Stimulated activated CD4-positive, alpha-beta T cell treated with anti-CD3 and anti-CD28 coated beads, TNF-alpha, amount 100 ng/mL, for 24 hours (primary cell): ENCODE measurements around the gene UBE2J2.
A peak's percentile ranks its signal among the peaks of the same experiment; 100 is the strongest.

Experiments used
- DNase-seq, 3 experiments: peaks; one replicate each; pipeline ENCODE4 v3.0.0-alpha.2; 2020; ENCODE audit warnings: low read depth in 3 of 3

UBE2J2 gene

GRCh38 chr1:1226566-1227362 is 46.9 kb downstream of the UBE2J2 start:
- DNase-seq: no peak

DNA sequence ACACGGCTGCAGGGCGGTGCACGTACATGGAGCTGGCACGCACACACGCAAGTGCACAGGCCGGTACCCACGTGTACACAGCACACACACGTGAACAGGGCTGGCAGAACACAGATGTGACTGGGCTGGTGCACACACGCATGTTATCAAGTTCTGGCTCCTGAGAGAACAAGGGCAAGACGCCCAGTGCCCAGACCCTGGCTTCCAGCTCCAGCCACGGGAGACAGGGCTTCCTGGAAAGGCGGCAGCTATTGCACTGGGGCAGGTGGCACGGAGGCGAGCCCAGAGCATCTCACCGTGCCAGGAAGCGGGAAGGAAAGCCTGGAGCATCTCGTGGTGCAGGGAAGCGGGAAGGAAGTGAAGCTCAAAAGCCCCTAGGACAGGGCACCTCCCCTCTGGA is 47.7 kb downstream of the UBE2J2 start:
- no peak for DNase-seq

GRCh38 chr1:1225238-1225845 is 48.3 kb downstream of the UBE2J2 start:
- no peak for DNase-seq

GRCh38 chr1:1223891-1224290 is 49.8 kb downstream of the UBE2J2 start:
- no peak for DNase-seq

GRCh38 chr1:1223321-1223720 is 50.3 kb downstream of the UBE2J2 start:
- DNase-seq: no peak

DNA sequence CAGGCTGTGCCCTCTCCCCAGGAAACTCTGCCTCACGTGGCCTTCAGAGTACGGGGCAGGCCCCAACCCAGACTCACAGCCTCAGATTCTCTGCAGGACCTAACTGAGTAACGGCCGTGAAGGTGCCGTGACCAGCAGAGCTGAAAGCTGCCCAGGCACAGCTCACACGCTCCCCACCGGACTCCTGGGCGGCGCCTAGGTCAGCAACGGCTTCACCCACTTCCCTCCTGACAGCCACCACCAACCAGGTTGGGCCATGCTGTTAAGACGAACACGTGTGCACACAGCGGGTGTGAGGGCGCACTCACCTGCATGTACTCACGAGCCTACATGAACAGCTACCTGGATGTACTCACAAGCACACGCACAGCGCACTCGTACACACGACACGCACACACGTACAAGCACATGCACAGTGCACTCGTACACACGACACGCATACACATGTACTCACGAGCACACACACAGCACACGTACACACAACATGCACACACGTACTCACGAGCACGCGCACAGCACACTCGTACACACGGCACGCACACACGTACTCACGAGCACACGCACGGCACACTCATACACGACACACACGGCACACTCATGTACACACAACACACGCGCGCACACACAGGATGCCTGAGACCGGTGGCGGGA is 51.0 kb downstream of the UBE2J2 start:
- no peak for DNase-seq

GRCh38 chr1:1221887-1222574 is 51.6 kb downstream of the UBE2J2 start:
- no peak for DNase-seq

DNA sequence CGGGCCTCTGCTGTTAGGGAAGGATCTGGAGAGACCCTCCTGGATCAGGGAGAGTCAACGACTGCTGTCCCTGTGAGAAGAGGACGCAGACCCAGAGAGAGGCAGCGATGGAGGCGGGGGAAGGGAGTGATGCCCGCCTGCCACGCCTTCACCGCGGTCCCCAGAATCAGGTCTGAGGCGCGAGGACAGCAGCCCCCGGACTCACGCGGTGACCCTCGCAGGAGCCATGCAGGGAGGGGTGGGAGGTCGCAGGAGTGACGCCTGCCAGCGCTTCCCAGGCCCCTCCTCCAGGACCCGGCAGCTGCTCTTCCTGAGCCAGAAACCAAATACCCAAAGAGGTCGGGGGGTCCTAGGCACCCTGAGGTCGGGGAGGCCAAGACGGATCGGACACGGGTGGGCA is 53.5 kb downstream of the UBE2J2 start:
- DNase-seq: no peak

GRCh38 chr1:1219341-1219740 is 54.3 kb downstream of the UBE2J2 start:
- peak in 1 of 3 experiments; percentile 59 for DNase-seq

DNA sequence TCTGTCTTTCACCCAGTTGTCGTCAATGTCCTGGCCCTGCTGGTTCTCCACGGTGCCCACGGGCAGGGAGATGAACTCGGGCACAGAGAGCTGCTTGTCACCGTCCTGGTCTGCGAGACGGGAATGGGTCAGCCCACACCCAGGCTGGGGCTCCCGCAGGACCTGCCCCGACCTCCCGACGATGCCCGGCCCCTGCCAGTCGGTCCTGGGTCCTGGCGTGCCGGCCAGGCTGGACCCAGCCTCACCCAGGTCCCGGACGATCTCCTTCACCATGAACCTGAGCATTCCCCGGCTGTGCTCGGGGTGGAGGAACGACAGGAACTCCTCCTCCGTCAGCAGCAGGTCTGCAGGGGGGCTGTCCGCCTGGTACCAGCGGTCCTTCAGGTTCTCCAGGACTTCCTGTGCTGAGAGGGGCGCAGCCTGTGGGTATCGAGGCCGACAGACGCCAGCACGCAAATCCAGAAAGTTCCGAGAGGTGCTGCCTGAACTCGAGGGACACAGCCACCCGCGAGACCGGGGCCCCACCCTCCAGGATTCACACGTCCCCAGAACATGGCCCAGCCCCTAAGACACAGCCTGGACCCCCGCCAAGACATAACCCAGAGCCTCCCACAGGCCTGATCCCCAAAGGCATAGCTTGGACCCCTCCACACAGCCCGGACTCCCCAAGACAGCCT is 55.0 kb downstream of the UBE2J2 start:
- no peak for DNase-seq

DNA sequence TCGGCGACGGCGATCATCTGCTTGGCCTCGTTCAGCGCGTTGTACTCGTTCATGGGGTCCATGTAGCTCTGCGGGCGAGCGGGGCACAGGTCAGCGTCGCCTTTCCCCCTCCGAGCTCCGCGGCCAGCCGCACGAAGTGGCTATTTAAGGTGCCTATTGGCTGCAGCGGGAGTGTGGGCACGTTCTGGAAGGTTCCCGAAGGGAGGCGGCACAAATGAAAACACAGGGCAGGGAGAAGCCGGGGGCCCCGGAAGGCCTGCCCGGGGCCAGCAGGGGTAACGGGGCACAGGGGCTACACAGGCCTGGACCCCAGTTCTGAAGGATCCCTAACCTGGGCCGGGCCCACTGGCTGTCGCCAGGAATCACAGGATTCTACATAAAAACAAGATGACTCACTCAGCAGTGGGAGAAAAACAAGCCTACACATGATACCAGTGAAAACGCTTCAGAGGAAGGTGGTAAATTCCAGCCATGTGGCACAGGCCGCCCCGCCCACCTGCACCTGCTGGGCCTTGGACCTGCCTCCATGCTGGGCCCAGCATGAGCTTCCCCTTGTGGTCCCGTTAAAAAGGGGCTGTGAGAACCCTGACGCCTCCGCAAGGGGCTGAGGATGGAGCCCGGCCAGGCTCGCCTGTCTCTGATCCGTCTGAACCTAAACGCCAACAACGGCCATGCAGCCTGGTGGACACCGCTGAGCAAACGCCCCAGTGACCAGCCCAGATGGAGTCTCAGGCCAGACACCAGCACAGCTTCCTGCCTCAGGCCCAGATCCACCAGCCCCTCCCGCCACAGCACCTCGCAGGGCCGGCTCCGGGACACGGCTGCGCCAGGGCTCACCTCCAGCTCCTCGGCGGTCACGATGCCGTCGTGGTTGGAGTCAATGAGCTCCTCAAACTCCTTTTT is 55.8 kb downstream of the UBE2J2 start:
- DNase-seq: peak in 1 of 3 experiments; percentile 66

- no peak for DNase-seq
Observed at GRCh38 chr1:1216770-1217620, 56.7 kb downstream of the UBE2J2 start.

DNA sequence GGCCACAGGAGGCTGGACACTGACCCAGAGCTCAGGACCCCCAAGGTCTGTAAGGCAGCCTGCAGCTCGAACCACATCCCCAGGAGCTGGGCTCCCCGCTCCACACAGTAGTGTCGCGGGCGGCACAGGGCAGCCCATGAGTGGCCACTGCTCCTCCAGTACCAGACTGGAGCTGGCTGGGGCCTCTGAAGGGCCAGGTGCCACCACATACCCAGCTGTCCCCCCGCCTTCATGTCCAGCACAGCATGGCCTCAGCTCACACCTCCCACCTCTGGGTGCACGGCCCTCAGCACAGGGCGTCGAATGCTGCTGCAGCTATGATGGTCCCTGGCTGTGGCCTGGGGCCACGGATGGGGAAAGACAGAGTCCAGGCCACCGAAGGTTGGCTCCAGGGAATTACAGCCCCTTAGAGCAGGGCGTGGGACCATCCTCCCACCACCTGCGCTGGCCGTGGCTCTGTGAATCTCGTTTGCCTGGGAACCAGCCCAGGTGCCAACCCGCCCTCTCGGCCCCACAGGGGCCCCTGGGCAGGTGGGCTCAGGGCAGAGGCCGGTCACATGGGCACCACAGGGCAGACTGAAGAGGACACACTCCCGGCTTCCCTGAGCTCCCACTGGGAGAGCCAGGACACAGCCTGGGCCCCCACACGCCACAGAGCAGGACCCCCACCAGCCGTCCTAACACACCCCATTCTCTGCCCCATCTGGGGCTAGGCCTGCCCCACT is 57.6 kb downstream of the UBE2J2 start:
- DNase-seq: no peak

- no peak for DNase-seq
Observed at GRCh38 chr1:1215080-1215676, 58.5 kb downstream of the UBE2J2 start.

- DNase-seq: peak in 1 of 3 experiments; percentile 68
Observed at GRCh38 chr1:1213345-1214265, 60.0 kb downstream of the UBE2J2 start, which contains the start of gene TNFRSF4. Gene TNFRSF4 (minus strand): TSS chr1:1214153. CDS start chr1:1214127, 26 bp downstream.

DNA sequence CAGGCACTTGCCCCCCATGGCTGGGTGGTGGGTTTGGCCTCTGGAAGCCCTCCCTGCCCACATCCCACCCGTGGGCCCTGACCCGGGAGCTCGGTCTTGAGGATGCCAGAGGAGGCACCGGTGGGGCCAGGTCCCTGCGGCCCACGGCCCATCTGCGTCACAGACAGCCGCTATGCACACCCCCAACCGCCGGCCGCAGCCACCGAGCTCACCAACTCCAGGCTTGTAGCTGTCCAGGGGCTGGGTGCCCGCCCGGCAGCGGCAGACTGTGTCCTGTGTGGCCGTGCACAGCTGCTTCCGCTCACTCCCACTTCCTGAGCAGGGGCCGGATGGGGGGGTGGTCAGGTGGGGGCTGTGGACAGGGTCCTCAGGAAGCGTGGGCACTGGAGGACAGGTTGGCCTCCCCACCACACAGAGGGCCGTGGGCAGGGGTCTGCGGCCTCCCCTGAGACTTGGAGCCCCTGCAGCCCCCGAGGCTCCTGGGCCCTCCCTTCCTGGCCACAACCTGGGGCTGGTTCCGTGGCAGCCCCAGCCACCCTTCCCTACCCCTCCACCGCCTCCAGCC is 60.8 kb downstream of the UBE2J2 start:
- peak in 1 of 3 experiments; percentile 50 for DNase-seq
